ENCODE results near the gene MAU2.

Gene MAU2

GRCh38 chr19:19406878-19407632, 86.4 kb downstream of the MAU2 start:
- in situ Hi-C loops (cut with HindIII; ENCODE audit: low sequenced_read_pairs), result no loop called here

DNA sequence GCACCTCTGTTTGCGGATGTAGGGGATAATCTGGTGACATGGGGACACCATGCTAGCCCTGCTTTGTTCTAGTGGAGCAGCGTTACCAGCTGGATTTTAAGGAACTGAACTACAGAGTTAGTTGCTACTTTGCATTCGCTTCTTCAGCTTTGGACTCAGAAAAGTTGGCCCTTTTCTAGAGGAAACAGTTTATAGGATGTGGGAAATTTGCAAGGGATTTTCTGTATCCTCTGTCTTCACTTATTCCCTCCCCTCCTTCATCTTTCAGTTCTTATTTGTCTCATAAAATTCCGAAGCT, 87.0 kb downstream of the MAU2 start:
- in situ Hi-C loops (cut with HindIII; ENCODE audit: low sequenced_read_pairs), result no loop called here

All from DLD1 (cell line).